Raji (cell line): ENCODE results near the gene VMP1.

Experiments used
- POLR2A ChIP-seq: IDR thresholded peaks from 2 replicates; pipeline ENCODE4 v1.6.1; 2011; ENCODE audit warnings: low read depth, low read length, control low read depth; ENCODE audit not compliant: insufficient read depth

The VMP1 gene

DNA sequence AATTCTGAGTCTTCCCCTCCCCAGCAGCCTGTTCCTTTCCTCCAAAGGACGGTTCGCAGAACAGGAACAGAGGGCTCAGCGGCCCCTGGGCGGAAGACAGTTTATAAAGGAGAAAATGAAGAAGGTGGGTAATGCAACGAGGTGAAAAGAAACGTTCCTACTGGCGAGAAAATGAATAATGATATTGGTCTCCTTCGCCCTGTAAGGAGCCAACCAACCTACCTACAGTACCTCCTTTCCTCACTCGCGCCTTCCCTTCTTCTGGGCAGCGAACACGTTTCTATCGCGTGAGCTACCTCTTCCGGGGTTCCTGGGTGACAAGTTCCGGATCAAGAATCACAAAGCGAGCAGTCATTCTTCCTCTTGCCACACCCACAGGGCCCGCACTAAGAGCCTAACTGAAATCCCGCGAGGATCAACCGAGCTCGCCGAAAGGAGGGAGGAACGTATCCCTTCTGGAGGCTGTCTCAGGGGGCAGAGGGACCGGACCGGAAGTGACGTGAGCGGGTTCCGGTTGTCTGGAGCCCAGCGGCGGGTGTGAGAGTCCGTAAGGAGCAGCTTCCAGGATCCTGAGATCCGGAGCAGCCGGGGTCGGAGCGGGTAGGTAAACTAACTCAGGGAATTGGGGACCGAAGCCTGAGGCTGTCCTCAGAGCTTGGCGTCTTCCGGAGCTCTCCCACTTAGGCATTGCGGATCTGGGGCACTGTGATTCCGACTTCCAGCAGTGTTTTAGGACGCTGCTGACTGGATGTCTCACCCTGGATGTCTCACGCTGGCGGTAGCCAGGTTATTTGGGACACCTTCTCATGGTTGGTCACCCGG lies at the start of gene VMP1, which contains the start of gene PTRH2:
VMP1 (plus strand) TSS at position 506 of the 822 bp plus-strand sequence. CDS start 23,793 bp downstream, outside the sequence.
PTRH2 (minus strand) TSS at position 282 of the 822 bp plus-strand sequence. CDS start 9,452 bp downstream, outside the sequence.
- peak; percentile 96 for TF ChIP-seq POLR2A

DNA sequence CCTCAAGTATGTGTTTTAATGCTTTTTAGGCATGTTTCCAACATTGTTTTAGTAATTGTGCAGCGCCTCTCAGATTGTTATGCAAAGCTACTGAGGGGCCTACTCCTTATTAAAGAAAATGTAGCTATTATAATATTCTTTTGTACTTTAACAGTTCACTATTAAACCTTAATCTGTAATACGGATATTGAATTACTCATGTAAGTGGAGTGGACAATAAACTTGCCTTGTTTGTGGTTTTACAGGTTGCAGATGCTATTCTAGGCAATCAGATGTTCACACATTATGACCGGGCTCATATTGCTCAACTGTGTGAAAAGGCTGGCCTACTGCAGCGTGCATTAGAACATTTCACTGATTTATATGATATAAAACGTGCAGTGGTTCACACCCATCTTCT lies 41.2 kb upstream of the VMP1 start:
- no peak for TF ChIP-seq POLR2A

DNA sequence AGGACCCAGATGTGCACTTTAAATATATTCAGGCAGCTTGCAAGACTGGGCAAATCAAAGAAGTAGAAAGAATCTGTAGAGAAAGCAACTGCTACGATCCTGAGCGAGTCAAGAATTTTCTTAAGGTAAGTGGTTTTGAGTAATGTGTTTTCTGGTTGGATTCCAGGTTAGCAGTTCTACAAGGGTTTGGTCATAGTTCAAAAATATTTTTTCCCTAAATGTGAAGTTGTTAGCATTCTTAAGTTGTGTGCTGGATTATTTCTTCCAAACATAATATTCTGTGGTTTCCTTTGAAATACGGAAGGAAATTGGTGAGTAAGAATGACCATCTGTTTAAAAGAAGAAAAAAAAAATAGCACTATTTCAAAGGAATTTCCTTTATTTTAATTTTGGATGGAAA lies 38.6 kb upstream of the VMP1 start:
- no peak for TF ChIP-seq POLR2A

DNA sequence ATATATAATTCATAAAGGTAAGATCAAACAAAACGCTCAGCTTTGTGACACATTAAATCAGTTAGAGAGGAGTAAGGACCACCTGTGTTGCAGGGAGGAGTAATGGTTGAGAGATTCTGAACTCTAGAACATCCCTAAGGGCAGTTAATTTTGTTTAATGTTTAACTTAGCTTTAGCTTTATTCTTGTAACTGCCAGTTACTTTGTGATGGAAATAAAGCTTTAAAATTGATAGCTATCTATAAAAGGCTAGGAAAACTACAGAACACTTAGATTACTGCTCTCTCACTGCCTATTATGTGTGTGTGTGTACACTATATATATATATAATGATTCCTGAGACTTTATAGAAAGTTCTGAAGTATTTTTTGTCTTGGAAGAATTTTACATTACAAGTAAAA lies 38.0 kb upstream of the VMP1 start:
- TF ChIP-seq POLR2A: no peak

DNA sequence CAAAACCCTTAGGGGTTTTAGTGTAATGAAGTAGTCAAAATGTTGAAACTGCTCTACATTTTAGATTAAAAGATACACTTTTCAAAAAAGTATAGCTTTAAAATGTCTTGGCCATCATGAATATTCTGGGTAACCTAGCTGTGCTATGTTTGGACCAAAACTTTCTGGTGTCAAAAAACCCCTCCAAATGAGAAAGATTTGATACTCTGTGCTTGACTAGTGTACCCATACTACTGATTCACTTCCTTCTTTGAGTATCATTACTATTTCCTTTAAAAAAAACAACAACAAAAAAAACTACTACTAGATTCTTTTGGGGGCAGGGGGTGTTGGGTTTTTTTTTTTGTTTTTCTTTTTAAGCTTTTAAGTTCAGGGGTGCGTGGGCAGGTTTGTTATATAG lies 37.5 kb upstream of the VMP1 start:
- no peak for TF ChIP-seq POLR2A

DNA sequence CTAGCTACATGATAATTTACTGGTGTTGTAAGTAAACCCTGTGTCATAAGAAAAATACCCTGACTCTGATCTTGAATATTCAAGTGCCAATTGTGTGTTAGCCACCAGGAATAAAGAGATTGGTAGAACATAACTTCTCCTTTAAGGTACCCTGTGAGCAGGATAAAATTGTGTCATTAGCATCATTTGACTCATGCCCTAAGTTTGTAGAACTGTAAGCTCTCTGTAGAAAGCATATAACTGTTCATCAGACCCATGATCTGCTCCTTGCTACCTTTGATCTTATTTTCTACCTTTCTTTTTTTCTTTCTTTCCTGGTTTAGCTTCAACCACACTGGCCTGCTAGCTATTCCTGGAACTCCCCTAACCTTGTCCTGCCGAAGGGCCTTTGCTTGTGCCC lies 36.1 kb upstream of the VMP1 start:
- TF ChIP-seq POLR2A: no peak

DNA sequence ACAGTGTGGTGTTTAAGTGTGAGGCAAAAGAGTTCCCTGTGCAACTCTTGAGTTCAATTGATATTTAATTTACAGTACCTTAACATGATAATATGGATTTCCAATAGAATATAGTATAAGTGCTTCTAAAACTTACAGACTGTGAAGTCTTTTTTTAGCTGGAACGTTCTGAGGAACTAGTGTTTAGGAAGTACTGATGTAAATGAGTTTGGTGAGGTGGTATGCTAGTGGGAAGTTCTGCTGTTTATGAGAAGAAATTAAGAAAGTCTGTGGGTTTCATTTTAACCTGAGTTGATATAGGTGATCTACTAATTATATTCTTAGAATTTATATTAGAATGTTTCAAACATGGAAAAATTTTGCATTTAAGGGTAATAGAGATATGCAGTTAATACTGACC lies 32.2 kb upstream of the VMP1 start:
- TF ChIP-seq POLR2A: no peak

DNA sequence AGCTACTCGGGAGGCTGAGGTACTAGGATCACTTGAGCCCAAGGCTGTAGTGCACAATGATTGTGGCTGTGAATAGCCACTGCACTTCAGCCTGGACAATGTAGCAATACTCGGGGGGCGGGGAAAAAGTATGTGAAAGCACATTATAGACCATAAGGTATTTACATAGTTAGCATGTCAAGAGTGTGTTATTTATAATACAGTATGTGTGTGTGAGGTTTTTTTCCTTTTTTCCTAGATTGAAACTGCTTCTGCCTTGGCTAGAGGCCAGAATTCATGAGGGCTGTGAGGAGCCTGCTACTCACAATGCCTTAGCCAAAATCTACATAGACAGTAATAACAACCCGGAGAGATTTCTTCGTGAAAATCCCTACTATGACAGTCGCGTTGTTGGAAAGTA lies 30.7 kb upstream of the VMP1 start:
- TF ChIP-seq POLR2A: no peak

DNA sequence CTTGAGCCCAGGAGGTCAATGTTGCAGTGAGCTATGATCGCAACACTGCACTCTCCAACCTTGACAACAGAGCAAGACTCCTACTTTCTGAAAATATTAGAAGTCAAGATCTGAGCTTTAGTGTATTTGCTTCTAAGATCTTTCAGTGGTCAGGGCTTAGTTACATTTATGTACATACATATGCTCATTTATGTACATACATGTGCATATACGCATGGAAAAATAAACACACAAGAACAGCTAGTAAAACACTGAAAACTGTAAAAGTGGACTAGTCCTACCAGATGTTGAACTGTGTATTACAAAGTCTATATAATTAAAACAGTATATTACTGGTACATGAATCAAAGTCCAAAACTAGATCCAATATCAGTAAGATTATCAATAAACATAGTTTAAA lies 28.5 kb upstream of the VMP1 start:
- TF ChIP-seq POLR2A: no peak

DNA sequence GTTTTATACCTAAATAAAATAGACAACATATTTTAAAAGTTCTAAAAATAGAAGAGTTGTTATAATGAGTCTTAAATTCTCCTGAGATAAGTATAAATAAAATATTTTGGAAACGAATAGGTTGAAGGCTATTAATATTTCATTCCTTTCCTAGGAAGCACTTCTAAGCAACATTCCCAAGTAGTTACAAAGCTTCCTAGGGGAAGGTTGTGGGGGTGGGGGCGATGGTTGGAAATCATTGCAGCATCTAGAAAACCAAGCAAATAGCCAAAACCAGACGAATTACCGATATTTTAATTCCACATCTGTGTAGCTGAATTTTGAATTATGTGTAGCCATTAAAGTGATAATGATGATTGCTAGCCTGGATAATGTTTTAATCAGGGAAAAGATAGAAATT lies 27.1 kb upstream of the VMP1 start:
- no peak for TF ChIP-seq POLR2A

DNA sequence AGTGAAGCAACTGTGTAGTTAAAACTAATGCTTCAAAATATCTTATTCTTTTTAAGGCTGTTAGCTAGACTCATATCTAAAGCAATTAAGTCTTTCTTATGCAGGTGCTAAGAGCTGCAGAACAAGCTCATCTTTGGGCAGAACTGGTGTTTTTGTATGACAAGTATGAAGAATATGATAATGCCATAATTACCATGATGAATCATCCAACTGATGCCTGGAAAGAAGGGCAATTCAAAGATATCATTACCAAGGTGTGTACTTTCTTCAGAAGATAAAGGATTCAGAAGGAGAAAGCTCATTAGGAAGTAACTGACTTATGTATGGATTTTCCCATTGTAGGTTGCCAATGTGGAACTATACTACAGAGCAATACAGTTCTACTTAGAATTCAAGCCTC lies 24.2 kb upstream of the VMP1 start:
- no peak for TF ChIP-seq POLR2A

DNA sequence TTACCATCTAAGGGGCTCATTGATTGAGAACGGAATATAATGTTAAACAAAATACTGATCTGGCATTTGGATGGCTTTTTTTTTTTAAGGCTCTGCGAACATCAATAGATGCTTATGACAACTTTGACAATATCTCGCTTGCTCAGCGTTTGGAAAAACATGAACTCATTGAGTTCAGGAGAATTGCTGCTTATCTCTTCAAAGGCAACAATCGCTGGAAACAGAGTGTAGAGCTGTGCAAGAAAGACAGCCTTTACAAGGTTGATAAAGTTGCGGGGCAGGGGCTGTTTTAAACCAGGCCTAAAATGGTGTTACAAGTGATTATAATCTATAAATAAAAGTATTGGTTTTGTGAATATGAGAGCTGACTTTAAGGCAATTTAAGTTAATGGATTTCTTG lies 22.5 kb upstream of the VMP1 start:
- no peak for TF ChIP-seq POLR2A

DNA sequence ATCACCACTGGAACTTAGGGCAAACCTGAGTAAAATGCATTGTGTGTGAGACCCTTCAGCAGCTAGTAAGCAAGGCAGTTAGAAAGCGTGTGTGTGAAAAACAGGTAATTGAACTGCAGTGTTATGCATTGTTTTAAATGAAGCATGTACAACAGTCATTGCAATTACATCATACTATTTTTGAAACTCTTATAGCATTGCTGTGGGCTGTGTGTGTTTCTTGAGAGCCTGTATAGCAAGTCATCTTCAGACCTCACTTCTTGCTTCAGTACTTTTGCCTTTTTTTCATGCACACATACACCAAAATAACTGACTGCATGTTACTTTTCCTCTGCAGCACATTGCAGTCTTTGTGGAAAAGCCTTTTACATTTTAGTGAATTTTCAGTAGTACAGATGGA lies 19.4 kb upstream of the VMP1 start:
- no peak for TF ChIP-seq POLR2A

DNA sequence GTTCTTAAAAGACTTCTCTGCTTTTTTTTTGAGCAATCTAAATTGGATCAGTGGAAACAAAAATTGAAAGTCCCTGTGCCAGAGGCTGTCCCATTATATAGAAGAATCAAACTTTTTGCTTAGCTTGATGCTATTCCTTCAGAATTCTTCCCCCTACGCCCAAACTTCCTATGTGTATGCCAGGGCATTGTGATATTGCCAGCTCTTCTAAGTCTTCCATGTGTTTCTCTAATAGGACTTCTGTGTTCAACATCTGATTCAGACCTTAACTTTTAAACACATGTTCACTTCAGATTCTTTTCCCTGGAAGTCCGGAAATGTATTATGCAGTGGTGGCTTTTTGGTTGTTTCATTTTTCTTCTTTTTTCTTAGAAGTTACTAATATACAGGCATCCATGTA lies 19.0 kb upstream of the VMP1 start:
- no peak for TF ChIP-seq POLR2A

DNA sequence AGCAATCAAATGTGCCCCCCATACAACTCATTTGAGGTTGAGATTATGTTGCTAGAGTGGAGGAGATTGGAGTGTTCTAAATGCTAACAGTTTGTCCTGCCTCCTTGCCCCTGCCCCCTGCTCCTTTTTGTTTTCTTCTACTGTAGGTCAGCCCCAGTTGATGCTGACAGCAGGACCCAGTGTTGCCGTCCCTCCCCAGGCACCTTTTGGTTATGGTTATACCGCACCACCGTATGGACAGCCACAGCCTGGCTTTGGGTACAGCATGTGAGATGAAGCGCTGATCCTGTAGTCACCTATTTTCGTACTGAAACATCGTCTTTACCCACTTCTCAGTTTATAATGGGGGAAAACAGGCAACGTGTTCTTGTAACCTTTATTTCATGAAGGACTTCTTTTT lies 13.9 kb upstream of the VMP1 start:
- TF ChIP-seq POLR2A: no peak

DNA sequence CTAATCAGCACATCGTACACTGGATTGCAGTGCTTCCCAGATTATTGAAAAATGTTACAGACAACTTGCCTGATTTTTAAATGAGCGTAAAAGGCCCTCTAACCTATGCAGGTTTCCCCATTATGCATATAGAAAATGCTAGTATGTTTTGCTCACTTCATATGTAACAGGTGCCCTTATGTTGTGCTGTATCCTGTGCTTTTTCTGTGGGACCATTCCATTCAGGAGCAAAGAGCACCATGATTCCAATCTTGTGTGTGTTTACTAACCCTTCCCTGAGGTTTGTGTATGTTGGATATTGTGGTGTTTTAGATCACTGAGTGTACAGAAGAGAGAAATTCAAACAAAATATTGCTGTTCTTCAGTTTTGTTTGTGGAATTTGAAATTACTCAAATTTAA lies 13.1 kb upstream of the VMP1 start:
- no peak for TF ChIP-seq POLR2A
